Naive thymus-derived CD4-positive, alpha-beta T cell (primary cell): ENCODE data around the gene MOSMO. TPM values are rescaled to one million over a fixed set of nuclear protein-coding genes. Genes with fewer than 3 reads are reported as not detected.

Experiments
- ATAC-seq: fragments of 150-1000 bp; cut with Tn5 transposase; 2 replicates; pipeline ENCODE4 v1.10.0; 2021; ENCODE audit warnings: mild to moderate bottlenecking, moderate library complexity
- CTCF ChIA-PET: fragments of 350-600 bp; sonication (Branson Sonifier 250); formaldehyde crosslinking; loops from one replicate; lab custom pipeline; 2021; ENCODE audit warnings: antibody characterized with exemption; lab: Charles Lee
- POLR2A ChIA-PET: fragments of 350-600 bp; sonication (Branson Sonifier 250); formaldehyde crosslinking; loops from one replicate; lab custom pipeline; 2021; ENCODE audit warnings: antibody characterized with exemption, inconsistent platforms; lab: Charles Lee
- DNase-seq, 9 donors: peaks; one replicate each; pipeline versions ENCODE4 v3.0.0 to v3.0.0-alpha.2; 2020 to 2022; ENCODE audit warnings: mixed read lengths in 1 of 9
- H3K27ac ChIP-seq: one replicate; pipeline ENCODE4 v1.7.0; 2013; ENCODE audit warnings: mild to moderate bottlenecking, low read depth, low read length, moderate library complexity
- H3K27me3 ChIP-seq, 2 donors: one replicate each; pipeline ENCODE4 v1.7.0; 2013; ENCODE audit warnings: low read length in 2 of 2, mild to moderate bottlenecking in 2 of 2, moderate library complexity in 2 of 2; ENCODE audit not compliant: control insufficient read depth in 2 of 2, insufficient read depth in 2 of 2
- H3K36me3 ChIP-seq, 3 experiments: 1 replicate in 2 of 3; 2 replicates in 1 of 3; pipeline ENCODE4 v1.7.0; 2013; ENCODE audit warnings: low read length in 3 of 3, mild to moderate bottlenecking in 3 of 3, moderate library complexity in 1 of 3; ENCODE audit not compliant: insufficient read depth in 3 of 3, control insufficient read depth in 2 of 3
- H3K4me1 ChIP-seq, 2 donors: one replicate each; pipeline ENCODE4 v1.7.0; 2013; ENCODE audit warnings: low read length in 2 of 2, mild to moderate bottlenecking in 2 of 2, moderate library complexity in 1 of 2; ENCODE audit not compliant: control insufficient read depth in 2 of 2, insufficient read depth in 2 of 2
- H3K4me3 ChIP-seq: 2 replicates; pipeline ENCODE4 v1.7.0; 2013; ENCODE audit warnings: mild to moderate bottlenecking, low read length
- H3K9me3 ChIP-seq, 3 experiments: 1 replicate in 2 of 3; 2 replicates in 1 of 3; pipeline ENCODE4 v1.7.0; 2013; ENCODE audit warnings: low read length in 3 of 3; ENCODE audit not compliant: control insufficient read depth in 2 of 3
- H3K27ac Mint-ChIP-seq, 9 donors: one replicate each; pipeline ENCODE4 v1.8.0; 2020 to 2022; ENCODE audit warnings: mixed read lengths in 9 of 9, mild to moderate bottlenecking in 8 of 9, moderate library complexity in 5 of 9, inconsistent platforms in 2 of 9
- H3K27me3 Mint-ChIP-seq, 5 donors: one replicate each; pipeline ENCODE4 v1.8.0; 2021 to 2022; ENCODE audit warnings: mixed read lengths in 5 of 5, mild to moderate bottlenecking in 1 of 5
- H3K36me3 Mint-ChIP-seq, 5 donors: one replicate each; pipeline ENCODE4 v1.8.0; 2020 to 2022; ENCODE audit warnings: mixed read lengths in 5 of 5, mild to moderate bottlenecking in 3 of 5, inconsistent platforms in 1 of 5
- H3K4me1 Mint-ChIP-seq, 7 donors: one replicate each; pipeline ENCODE4 v1.8.0; 2020 to 2022; ENCODE audit warnings: mixed read lengths in 7 of 7, mild to moderate bottlenecking in 3 of 7, inconsistent platforms in 1 of 7
- H3K4me3 Mint-ChIP-seq, 10 donors: one replicate each; pipeline ENCODE4 v1.8.0; 2020 to 2022; ENCODE audit warnings: mild to moderate bottlenecking in 10 of 10, mixed read lengths in 10 of 10, moderate library complexity in 6 of 10, inconsistent platforms in 2 of 10
- H3K9me3 Mint-ChIP-seq, 11 donors: one replicate each; pipeline ENCODE4 v1.8.0; 2020 to 2022; ENCODE audit warnings: mixed read lengths in 11 of 11, mild to moderate bottlenecking in 4 of 11, inconsistent platforms in 1 of 11, moderate library complexity in 1 of 11
- intact Hi-C, 2 donors: fragments of 100-400 bp; cut with micrococcal nuclease; formaldehyde crosslinking; loops; one replicate each; pipeline ENCODE4 v1.15.1; 2023
- polyA plus RNA-seq, 2 donors: library from polyadenylated mRNA; unstranded; fragments of 300-500 nt; fragmentation: Illumina TruSeq; gene quantifications; one replicate each; pipeline ENCODE4 v1.2.3, GENCODE V29; 2021
- total RNA-seq, 6 experiments: library from RNA in 5 of 6; stranded (reverse) in 5 of 6; gene quantifications; 1 replicate in 5 of 6; 2 replicates in 1 of 6; pipeline ENCODE4 v1.2.3 and lab custom pipeline; 2021 to 2026

The MOSMO gene
- total and polyA plus RNA-seq, 7 experiments from 2014 or later: 2.8 to 24.0 (median 9.9) TPM

GRCh38 chr16:22010902-22011301 is 3.0 kb downstream of the MOSMO start:
- peaks cover 0 to 5% (median 0%) of the 10 kb centered on the region in 5 donors for H3K27me3 Mint-ChIP-seq
- Histone ChIP-seq H3K27me3 (no peaks in the 10 kb centered on the region), H3K4me1 (peaks cover 8 to 20% of the 10 kb centered on the region in 2 donors), H3K4me3 (no peak overlapping the region), H3K27ac (no peak overlapping the region), H3K36me3 (peaks cover 0 to 8% (median 0%) of the 10 kb centered on the region in 3 experiments), H3K9me3 (no peaks in the 10 kb centered on the region)
- peaks cover 0 to 2% (median 0%) of the 10 kb centered on the region in 5 donors for H3K36me3 Mint-ChIP-seq
- peak overlapping the region in 3 of 9 donors; percentile 3 to 28 (median 4) for H3K27ac Mint-ChIP-seq
- ChIA-PET CTCF (interaction anchor here (0.6 to 2.7 kb wide), 3 partner anchors 9 to 177 kb away, joined by 3 to 15 read pairs (median 3); no protein-coding TSS in a partner anchor), POLR2A (interaction anchor here (2.5 kb wide), 1 partner anchor 181 kb away, joined by 13 read pairs; no protein-coding TSS in a partner anchor)
- no peak overlapping the region for H3K4me3 Mint-ChIP-seq
- no peak for DNase-seq
- no peak for ATAC-seq
- H3K4me1 Mint-ChIP-seq: peaks cover 30 to 82% (median 74%) of the 10 kb centered on the region in 7 donors
- intact Hi-C loops: no loop called here
- no peaks in the 10 kb centered on the region for H3K9me3 Mint-ChIP-seq

- H3K9me3 Mint-ChIP-seq: no peaks in the 10 kb centered on the region
- ATAC-seq: no peak
- no peaks in the 10 kb centered on the region for H3K27me3 ChIP-seq
- H3K4me3 Mint-ChIP-seq: peak overlapping the region in 1 of 10 donors; percentile 34
- H3K36me3 ChIP-seq: peaks cover 0 to 8% (median 0%) of the 10 kb centered on the region in 3 experiments
- no peaks in the 10 kb centered on the region for H3K9me3 ChIP-seq
- no peak for DNase-seq
- no peaks in the 10 kb centered on the region for H3K36me3 Mint-ChIP-seq
- peaks cover 0 to under 1% (median 0%) of the 10 kb centered on the region in 5 donors for H3K27me3 Mint-ChIP-seq
- ChIA-PET CTCF (interaction anchor here (0.6 to 2.7 kb wide), 6 partner anchors 10 to 1161 kb away, joined by 3 to 15 read pairs (median 3); no protein-coding TSS in a partner anchor), POLR2A (no interaction called here)
- peaks cover 4 to 11% of the 10 kb centered on the region in 2 donors for H3K4me1 ChIP-seq
- no peak overlapping the region for H3K27ac ChIP-seq
- no peak overlapping the region for H3K4me3 ChIP-seq
- peak overlapping the region in 2 of 9 donors; percentile 19 to 37 for H3K27ac Mint-ChIP-seq
- intact Hi-C loops: no loop called here
- peaks cover 27 to 85% (median 74%) of the 10 kb centered on the region in 7 donors for H3K4me1 Mint-ChIP-seq
These were observed 4.3 kb downstream of the MOSMO start for GRCh38 chr16:22012241-22012640.

- DNase-seq (no peak), ATAC-seq (no peak)
- ChIA-PET POLR2A (no interaction called here), CTCF (interaction anchor here (2.7 kb wide), 1 partner anchor 12 kb away, joined by 15 read pairs; no protein-coding TSS in a partner anchor)
- Mint-ChIP-seq H3K4me1 (peaks cover 24 to 92% (median 79%) of the 10 kb centered on the region in 7 donors), H3K9me3 (no peaks in the 10 kb centered on the region), H3K36me3 (no peaks in the 10 kb centered on the region), H3K4me3 (no peak overlapping the region), H3K27ac (no peak overlapping the region), H3K27me3 (no peaks in the 10 kb centered on the region)
- H3K9me3 ChIP-seq: no peaks in the 10 kb centered on the region
- H3K4me1 ChIP-seq: peaks cover 4 to 15% of the 10 kb centered on the region in 2 donors
- H3K27me3 ChIP-seq: no peaks in the 10 kb centered on the region
- H3K4me3 ChIP-seq: no peak overlapping the region
- intact Hi-C loops: no loop called here
- H3K27ac ChIP-seq: no peak overlapping the region
- peaks cover 0 to 1% (median 0%) of the 10 kb centered on the region in 3 experiments for H3K36me3 ChIP-seq
These were observed 5.6 kb downstream of the MOSMO start for GRCh38 chr16:22013486-22013885.

- peak overlapping the region in 1 of 9 donors; percentile 16 for H3K27ac Mint-ChIP-seq
- no peaks in the 10 kb centered on the region for H3K27me3 Mint-ChIP-seq
- no peak overlapping the region for H3K4me3 ChIP-seq
- CTCF ChIA-PET: no interaction called here
- peaks cover 0 to 2% (median 0%) of the 10 kb centered on the region in 3 experiments for H3K36me3 ChIP-seq
- intact Hi-C loops: no loop called here
- H3K4me1 Mint-ChIP-seq: peaks cover 30 to 92% (median 79%) of the 10 kb centered on the region in 7 donors
- no peak overlapping the region for H3K27ac ChIP-seq
- no peaks in the 10 kb centered on the region for H3K9me3 ChIP-seq
- DNase-seq (no peak), ATAC-seq (no peak)
- peaks cover 0 to 10% of the 10 kb centered on the region in 2 donors for H3K4me1 ChIP-seq
- POLR2A ChIA-PET: no interaction called here
- no peak overlapping the region for H3K4me3 Mint-ChIP-seq
- no peaks in the 10 kb centered on the region for H3K27me3 ChIP-seq
- H3K9me3 Mint-ChIP-seq: no peaks in the 10 kb centered on the region
- no peaks in the 10 kb centered on the region for H3K36me3 Mint-ChIP-seq
These were observed 6.5 kb downstream of the MOSMO start for GRCh38 chr16:22014271-22014873.

- H3K9me3 ChIP-seq: no peaks in the 10 kb centered on the region
- Mint-ChIP-seq H3K27me3 (no peaks in the 10 kb centered on the region), H3K9me3 (no peaks in the 10 kb centered on the region), H3K4me1 (peaks cover 20 to 86% (median 69%) of the 10 kb centered on the region in 7 donors), H3K27ac (no peak overlapping the region), H3K4me3 (no peak overlapping the region), H3K36me3 (peaks cover 0 to 3% (median 0%) of the 10 kb centered on the region in 5 donors)
- H3K4me3 ChIP-seq: no peak overlapping the region
- DNase-seq (no peak), ATAC-seq (no peak)
- intact Hi-C loops: no loop called here
- peaks cover 0 to 5% of the 10 kb centered on the region in 2 donors for H3K4me1 ChIP-seq
- H3K27ac ChIP-seq: no peak overlapping the region
- ChIA-PET CTCF (interaction anchor here (0.6 to 1.3 kb wide), 2 partner anchors 9 to 172 kb away, joined by 3 to 5 read pairs; partner anchors contain the start of gene MOSMO), POLR2A (interaction anchor here (0.9 to 1.1 kb wide), 2 partner anchors 9 to 1517 kb away, joined by 3 read pairs; no protein-coding TSS in a partner anchor)
- no peaks in the 10 kb centered on the region for H3K27me3 ChIP-seq
- peaks cover 0 to 3% (median 0%) of the 10 kb centered on the region in 3 experiments for H3K36me3 ChIP-seq
These were observed 9.0 kb downstream of the MOSMO start for GRCh38 chr16:22016927-22017326.

- ChIA-PET POLR2A (no interaction called here), CTCF (no interaction called here)
- H3K27ac ChIP-seq: no peak overlapping the region
- H3K36me3 ChIP-seq: peaks cover 0 to 3% (median 0%) of the 10 kb centered on the region in 3 experiments
- no peaks in the 10 kb centered on the region for H3K27me3 Mint-ChIP-seq
- intact Hi-C loops: no loop called here
- H3K9me3 Mint-ChIP-seq: no peaks in the 10 kb centered on the region
- peaks cover 0 to 5% of the 10 kb centered on the region in 2 donors for H3K4me1 ChIP-seq
- H3K4me3 ChIP-seq: no peak overlapping the region
- peaks cover 0 to 6% (median 0%) of the 10 kb centered on the region in 5 donors for H3K36me3 Mint-ChIP-seq
- no peaks in the 10 kb centered on the region for H3K9me3 ChIP-seq
- ATAC-seq (no peak), DNase-seq (no peak)
- H3K27me3 ChIP-seq: no peaks in the 10 kb centered on the region
- no peak overlapping the region for H3K4me3 Mint-ChIP-seq
- no peak overlapping the region for H3K27ac Mint-ChIP-seq
- H3K4me1 Mint-ChIP-seq: peaks cover 19 to 81% (median 62%) of the 10 kb centered on the region in 7 donors
These were observed 10.6 kb downstream of the MOSMO start for GRCh38 chr16:22018559-22018958.
